ENCODE data around the gene SLC15A3.

DNA sequence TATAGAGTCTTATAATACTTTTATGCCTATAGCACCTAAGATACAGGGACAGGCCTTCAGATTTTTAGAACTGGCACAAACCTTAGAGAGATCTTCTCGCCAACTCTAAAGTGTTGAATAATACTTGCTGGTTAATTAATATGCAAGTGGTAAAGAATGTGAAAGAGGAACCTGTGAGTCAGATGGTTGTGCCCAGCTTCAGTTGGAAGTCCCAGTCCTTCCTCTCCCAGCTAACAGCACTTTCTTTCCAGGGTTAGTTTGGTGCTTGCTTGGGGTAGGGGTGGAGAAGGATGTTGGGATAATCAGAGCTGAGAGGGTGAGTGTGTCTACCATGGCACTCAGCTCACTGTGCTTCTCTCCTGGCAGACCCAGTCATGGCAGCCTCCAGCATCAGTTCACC is 32.7 kb downstream of the SLC15A3 start:
- TF ChIP-seq, protein P1, sequence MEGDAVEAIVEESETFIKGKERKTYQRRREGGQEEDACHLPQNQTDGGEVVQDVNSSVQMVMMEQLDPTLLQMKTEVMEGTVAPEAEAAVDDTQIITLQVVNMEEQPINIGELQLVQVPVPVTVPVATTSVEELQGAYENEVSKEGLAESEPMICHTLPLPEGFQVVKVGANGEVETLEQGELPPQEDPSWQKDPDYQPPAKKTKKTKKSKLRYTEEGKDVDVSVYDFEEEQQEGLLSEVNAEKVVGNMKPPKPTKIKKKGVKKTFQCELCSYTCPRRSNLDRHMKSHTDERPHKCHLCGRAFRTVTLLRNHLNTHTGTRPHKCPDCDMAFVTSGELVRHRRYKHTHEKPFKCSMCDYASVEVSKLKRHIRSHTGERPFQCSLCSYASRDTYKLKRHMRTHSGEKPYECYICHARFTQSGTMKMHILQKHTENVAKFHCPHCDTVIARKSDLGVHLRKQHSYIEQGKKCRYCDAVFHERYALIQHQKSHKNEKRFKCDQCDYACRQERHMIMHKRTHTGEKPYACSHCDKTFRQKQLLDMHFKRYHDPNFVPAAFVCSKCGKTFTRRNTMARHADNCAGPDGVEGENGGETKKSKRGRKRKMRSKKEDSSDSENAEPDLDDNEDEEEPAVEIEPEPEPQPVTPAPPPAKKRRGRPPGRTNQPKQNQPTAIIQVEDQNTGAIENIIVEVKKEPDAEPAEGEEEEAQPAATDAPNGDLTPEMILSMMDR (conservative IDR thresholded peaks at IDR 0.05; ENCODE audit: low read depth in 2 of 2) = no peak
- no peak for TF ChIP-seq ZNF114 (CRISPR knock-in tag; IDR thresholded peaks at IDR 0.05)
- no peak for TF ChIP-seq POLR2AphosphoS5 (IDR thresholded peaks at IDR 0.05; ENCODE audit: low read depth)
